Measurements from ENCODE around the gene FAM222A. TPM values are rescaled to one million over a fixed set of nuclear protein-coding genes. Genes with fewer than 3 reads are reported as not detected.

FAM222A gene
- total RNA-seq, 1 experiment from 2014 or later: 2.8 TPM

DNA sequence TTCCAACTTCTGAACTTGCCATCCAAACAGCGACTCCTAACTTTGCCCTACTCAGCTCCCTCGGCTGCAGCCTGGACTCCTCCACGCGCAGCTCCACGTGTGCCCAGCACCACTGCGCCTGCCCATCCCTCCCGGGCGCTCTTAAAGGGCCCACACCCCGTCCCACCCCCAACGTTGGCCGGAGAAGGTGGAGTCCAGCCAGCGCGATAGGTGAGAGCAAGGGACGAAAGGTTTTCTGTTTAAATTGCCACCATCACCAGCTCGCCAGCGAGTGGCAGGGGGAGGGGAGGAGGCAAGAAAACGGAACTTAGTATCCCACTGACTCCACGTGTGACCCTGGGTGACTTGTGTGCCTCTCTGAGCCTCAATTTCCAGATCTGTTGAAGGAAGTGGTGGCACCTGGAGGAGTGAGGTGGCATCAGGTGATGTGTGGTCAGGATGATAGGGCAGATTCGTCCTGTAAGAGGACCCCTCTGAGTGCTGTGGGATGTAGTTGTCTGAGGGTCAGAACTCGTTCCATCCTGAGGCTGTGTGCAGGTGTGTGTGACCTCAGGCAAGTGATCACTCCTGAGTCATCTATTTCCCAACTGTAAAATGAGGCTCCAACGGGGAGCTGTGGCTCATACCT, 59.9 kb downstream of the FAM222A start:
- Histone ChIP-seq H3K23ac (ENCODE audit: insufficient read length, low read depth, low read length) (no peak overlapping the region), H2BK12ac (ENCODE audit: insufficient read length, low read depth, low read length) (no peak overlapping the region), H3K9ac (ENCODE audit: extremely low read depth, insufficient read length, low read length) (no peak overlapping the region), H3K18ac (ENCODE audit: insufficient read length, low read depth, low read length) (no peak overlapping the region), H2BK20ac (ENCODE audit: low read depth, low read length, poor library complexity, severe bottlenecking) (no peak overlapping the region), H4K5ac (ENCODE audit: insufficient read length, low read depth, low read length) (no peak overlapping the region), H2BK15ac (ENCODE audit: low read depth, low read length) (no peak overlapping the region), H2BK5ac (ENCODE audit: insufficient read length, low read length) (no peak overlapping the region), H3K14ac (ENCODE audit: insufficient read depth, low read length) (no peak overlapping the region), H3K4me2 (ENCODE audit: insufficient read depth, insufficient read length, low read length) (no peak overlapping the region), H3K4ac (ENCODE audit: low read depth, low read length) (no peak overlapping the region), H3K27me3 (ENCODE audit: insufficient read depth, low read length) (no peaks in the 10 kb centered on the region), H3K23me2 (ENCODE audit: insufficient read length, low read depth, low read length, poor library complexity, severe bottlenecking) (no peaks in the 10 kb centered on the region), H3K56ac (ENCODE audit: insufficient read length, low read depth, low read length) (no peak overlapping the region), H4K91ac (ENCODE audit: insufficient read length, low read depth, low read length) (no peak overlapping the region), H4K20me1 (ENCODE audit: control insufficient read depth, insufficient read depth, insufficient read length) (no peaks in the 10 kb centered on the region), H3K9me3 (ENCODE audit: control insufficient read depth, low read depth, low read length) (no peaks in the 10 kb centered on the region), H2BK120ac (ENCODE audit: low read depth, low read length, poor library complexity, severe bottlenecking) (no peak overlapping the region), H3T11ph (ENCODE audit: low read length) (no peak overlapping the region), H3K27ac (ENCODE audit: insufficient read length, low read depth, low read length) (no peak overlapping the region), H4K8ac (replicated peaks; ENCODE audit: insufficient read length, low read depth, low read length) (no peak overlapping the region), H3K79me1 (ENCODE audit: insufficient read depth, low read depth, low read length, poor library complexity, severe bottlenecking) (no peaks in the 10 kb centered on the region), H3K4me1 (ENCODE audit: insufficient read depth, low read length) (no peaks in the 10 kb centered on the region), H2AK5ac (ENCODE audit: insufficient read length, low read length) (no peak overlapping the region), H3K79me2 (ENCODE audit: insufficient read depth, low read length) (no peaks in the 10 kb centered on the region), H2AFZ (ENCODE audit: low read length) (no peak overlapping the region)
- no peak overlapping the region for H3K27ac Mint-ChIP-seq
- no peaks in the 10 kb centered on the region for H3K27me3 Mint-ChIP-seq (ENCODE audit: low read depth)
- DNase-seq: peak; percentile 36
- H3K36me3 Mint-ChIP-seq (ENCODE audit: insufficient read depth in 1 of 3, low read depth in 3 of 3): no peaks in the 10 kb centered on the region
- H3K4me3 Mint-ChIP-seq: no peak overlapping the region
- WGBS (ENCODE audit: extremely low coverage, insufficient read length, low lambda C conversion rate): no CpG with 5 or more reads among the region's 21 CpGs
- H3K4me1 Mint-ChIP-seq: peaks cover 19 to 23% of the 10 kb centered on the region in 2 experiments
- TF ChIP-seq, protein P1, sequence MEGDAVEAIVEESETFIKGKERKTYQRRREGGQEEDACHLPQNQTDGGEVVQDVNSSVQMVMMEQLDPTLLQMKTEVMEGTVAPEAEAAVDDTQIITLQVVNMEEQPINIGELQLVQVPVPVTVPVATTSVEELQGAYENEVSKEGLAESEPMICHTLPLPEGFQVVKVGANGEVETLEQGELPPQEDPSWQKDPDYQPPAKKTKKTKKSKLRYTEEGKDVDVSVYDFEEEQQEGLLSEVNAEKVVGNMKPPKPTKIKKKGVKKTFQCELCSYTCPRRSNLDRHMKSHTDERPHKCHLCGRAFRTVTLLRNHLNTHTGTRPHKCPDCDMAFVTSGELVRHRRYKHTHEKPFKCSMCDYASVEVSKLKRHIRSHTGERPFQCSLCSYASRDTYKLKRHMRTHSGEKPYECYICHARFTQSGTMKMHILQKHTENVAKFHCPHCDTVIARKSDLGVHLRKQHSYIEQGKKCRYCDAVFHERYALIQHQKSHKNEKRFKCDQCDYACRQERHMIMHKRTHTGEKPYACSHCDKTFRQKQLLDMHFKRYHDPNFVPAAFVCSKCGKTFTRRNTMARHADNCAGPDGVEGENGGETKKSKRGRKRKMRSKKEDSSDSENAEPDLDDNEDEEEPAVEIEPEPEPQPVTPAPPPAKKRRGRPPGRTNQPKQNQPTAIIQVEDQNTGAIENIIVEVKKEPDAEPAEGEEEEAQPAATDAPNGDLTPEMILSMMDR (conservative IDR thresholded peaks at IDR 0.05): no peak
- no peaks in the 10 kb centered on the region; a peak in 1 of 5 replicates for H3K9me3 Mint-ChIP-seq

Measured in H9 (cell line).